GM04503 (cell line): ENCODE measurements around the gene EPS8L1.
"Not testable (repeated sequence)": the region's sequence is repeated elsewhere in the genome, so short reads cannot be mapped to it uniquely, and the experiment has no call there.

ENCODE experiments used
- DNase-seq: peaks from one replicate; pipeline ENCODE4 v3.0.0-alpha.2; 2012; ENCODE audit warnings: low read depth

EPS8L1 gene

GRCh38 chr19:55050749-55051532 lies 24.7 kb upstream of the EPS8L1 start:
- no peak for DNase-seq

- no peak for DNase-seq
Observed at GRCh38 chr19:55053735-55054134, 21.9 kb upstream of the EPS8L1 start.

- no peak for DNase-seq
Observed at GRCh38 chr19:55056827-55057226, 18.8 kb upstream of the EPS8L1 start.

GRCh38 chr19:55058781-55059610 lies 16.7 kb upstream of the EPS8L1 start:
- DNase-seq, result no peak

- DNase-seq, result not testable (repeated sequence)
Observed at GRCh38 chr19:55060287-55060686, 15.4 kb upstream of the EPS8L1 start.

- no peak for DNase-seq
Observed at GRCh38 chr19:55062735-55063491, 12.8 kb upstream of the EPS8L1 start, which contains the start of gene RDH13. Gene RDH13 (minus strand): TSS chr19:55063148. CDS start chr19:55063032, 116 bp downstream.

- no peak for DNase-seq
Observed at GRCh38 chr19:55063492-55063843, 12.2 kb upstream of the EPS8L1 start.

GRCh38 chr19:55065516-55065915 lies 10.2 kb upstream of the EPS8L1 start:
- not testable (repeated sequence) for DNase-seq

- DNase-seq, result no peak
Observed at GRCh38 chr19:55066107-55066709, 9.5 kb upstream of the EPS8L1 start.

- no peak for DNase-seq
Observed at GRCh38 chr19:55067869-55068268, 7.8 kb upstream of the EPS8L1 start.

- DNase-seq, result no peak
Observed at GRCh38 chr19:55068950-55069864, 6.5 kb upstream of the EPS8L1 start.

GRCh38 chr19:55069865-55070197 lies 5.8 kb upstream of the EPS8L1 start:
- no peak for DNase-seq

GRCh38 chr19:55070466-55071128 lies 5.1 kb upstream of the EPS8L1 start:
- no peak for DNase-seq

- no peak for DNase-seq
Observed at GRCh38 chr19:55071129-55071502, 4.6 kb upstream of the EPS8L1 start.

GRCh38 chr19:55071913-55072312 lies 3.8 kb upstream of the EPS8L1 start:
- DNase-seq, result no peak

GRCh38 chr19:55076321-55076720 lies 652 bp downstream of the EPS8L1 start:
- DNase-seq, result no peak

- DNase-seq, result no peak
Observed at GRCh38 chr19:55077106-55077505, 1.4 kb downstream of the EPS8L1 start.

- no peak for DNase-seq
Observed at GRCh38 chr19:55078996-55079395, 3.3 kb downstream of the EPS8L1 start.

- no peak for DNase-seq
Observed at GRCh38 chr19:55079400-55080038, 3.9 kb downstream of the EPS8L1 start.
